ENCODE measurements around the gene GJA1.

DNA sequence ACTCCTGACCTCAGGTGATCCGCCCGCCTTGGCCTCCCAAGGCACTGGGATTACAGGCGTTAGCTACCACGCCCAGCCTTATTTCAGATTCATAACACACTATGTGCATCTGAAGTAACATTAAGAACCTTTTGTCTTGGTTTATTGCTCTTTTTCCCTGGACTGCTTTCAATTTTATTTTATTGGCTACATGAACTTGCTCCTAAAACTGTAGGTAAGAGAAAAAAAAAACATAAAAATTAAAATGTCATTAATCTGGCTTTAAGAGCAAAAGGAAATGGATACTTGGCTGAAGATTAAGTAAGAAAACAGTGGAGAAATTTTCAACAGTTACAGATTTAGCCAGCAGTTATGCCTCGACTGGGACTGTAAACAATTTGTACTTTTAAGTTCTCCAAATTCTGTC lies 62.5 kb downstream of the GJA1 start:
- TF ChIP-seq, protein P1, sequence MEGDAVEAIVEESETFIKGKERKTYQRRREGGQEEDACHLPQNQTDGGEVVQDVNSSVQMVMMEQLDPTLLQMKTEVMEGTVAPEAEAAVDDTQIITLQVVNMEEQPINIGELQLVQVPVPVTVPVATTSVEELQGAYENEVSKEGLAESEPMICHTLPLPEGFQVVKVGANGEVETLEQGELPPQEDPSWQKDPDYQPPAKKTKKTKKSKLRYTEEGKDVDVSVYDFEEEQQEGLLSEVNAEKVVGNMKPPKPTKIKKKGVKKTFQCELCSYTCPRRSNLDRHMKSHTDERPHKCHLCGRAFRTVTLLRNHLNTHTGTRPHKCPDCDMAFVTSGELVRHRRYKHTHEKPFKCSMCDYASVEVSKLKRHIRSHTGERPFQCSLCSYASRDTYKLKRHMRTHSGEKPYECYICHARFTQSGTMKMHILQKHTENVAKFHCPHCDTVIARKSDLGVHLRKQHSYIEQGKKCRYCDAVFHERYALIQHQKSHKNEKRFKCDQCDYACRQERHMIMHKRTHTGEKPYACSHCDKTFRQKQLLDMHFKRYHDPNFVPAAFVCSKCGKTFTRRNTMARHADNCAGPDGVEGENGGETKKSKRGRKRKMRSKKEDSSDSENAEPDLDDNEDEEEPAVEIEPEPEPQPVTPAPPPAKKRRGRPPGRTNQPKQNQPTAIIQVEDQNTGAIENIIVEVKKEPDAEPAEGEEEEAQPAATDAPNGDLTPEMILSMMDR (IDR thresholded peaks at IDR 0.05): no peak
- peak; percentile 75 for TF ChIP-seq POLR2AphosphoS5 (IDR thresholded peaks at IDR 0.05)

Data from prostate gland (tissue), 2 donors.